GM12878 (cell line): ENCODE results near the gene SNRPD3. TPM values are rescaled to one million over a fixed set of nuclear protein-coding genes. Genes with fewer than 3 reads are reported as not detected.

Experiments used
- CEBPB ChIP-seq, 2 experiments: fragments of 150-350 bp in 1 of 2; IDR thresholded peaks; 2 replicates each; pipeline ENCODE4 v1.6.1; 2012 to 2014; ENCODE audit warnings: low read depth in 2 of 2, low read length in 2 of 2, borderline replicate concordance in 1 of 2, inconsistent platforms in 1 of 2
- ELK1 ChIP-seq: IDR thresholded peaks from 2 replicates; pipeline ENCODE4 v1.6.1; 2012; ENCODE audit warnings: low read depth, low read length, improper control_type of control experiment
- HCFC1 ChIP-seq: fragments of 150-350 bp; IDR thresholded peaks from 2 replicates; pipeline ENCODE4 v1.6.1; 2014; ENCODE audit warnings: low read length
- HDGF ChIP-seq: fragments of 450-650 bp; IDR thresholded peaks from 2 replicates; pipeline ENCODE4 v1.6.1; 2016; ENCODE audit warnings: antibody characterized with exemption
- MYC ChIP-seq: IDR thresholded peaks from 2 replicates; pipeline ENCODE4 v1.6.1; 2011; ENCODE audit warnings: mild to moderate bottlenecking, low read length, moderate library complexity, inconsistent platforms; ENCODE audit not compliant: insufficient read depth, insufficient replicate concordance, insufficient read length, severe bottlenecking
- PKNOX1 ChIP-seq: fragments of 450-650 bp; IDR thresholded peaks from 2 replicates; pipeline ENCODE4 v1.6.1; 2016; ENCODE audit warnings: mild to moderate bottlenecking
- RB1 ChIP-seq: fragments of 450-650 bp; formaldehyde crosslinking; IDR thresholded peaks from 2 replicates; pipeline ENCODE4 v1.6.1; 2017; ENCODE audit warnings: mild to moderate bottlenecking, borderline replicate concordance
- SMARCA5 ChIP-seq: fragments of 450-650 bp; IDR thresholded peaks from 2 replicates; pipeline ENCODE4 v1.6.1; 2017; ENCODE audit warnings: mild to moderate bottlenecking
- STAT3 ChIP-seq: IDR thresholded peaks from 2 replicates; pipeline ENCODE4 v1.6.1; 2011; ENCODE audit warnings: low read depth, low read length, improper control_type of control experiment
- polyA plus RNA-seq, 11 experiments: library from polyadenylated mRNA; depleted of rRNA in 4 of 11; unstranded in 6 of 11; stranded (reverse) in 5 of 11; fragments of >200 nt; fragmentation: Nextera tagmentation in 4 of 11; fragmentation: Illumina TruSeq in 1 of 11; extraction: Ambion mirVana in 4 of 11; extraction: Trizol in 1 of 11; gene quantifications; 1 replicate in 1 of 11; 2 replicates in 10 of 11; pipeline versions ENCODE4 v1.2.1 to v1.2.3, GENCODE V29; 2011 to 2016; ENCODE audit warnings: inconsistent platforms in 2 of 11, missing spikeins in 2 of 11, low read depth in 1 of 11
- total RNA-seq, 4 experiments: library from RNA; depleted of rRNA in 3 of 4; stranded (reverse); fragments of >200 nt in 3 of 4; fragmentation: Illumina TruSeq in 1 of 4; extraction: Trizol in 1 of 4; gene quantifications; 2 replicates each; pipeline versions ENCODE4 v1.2.1 to v1.2.3, GENCODE V29; 2013 to 2021

The SNRPD3 gene
- total and polyA plus RNA-seq, 10 of the 15 experiments (the other 5 are each of a cell fraction or from before 2014, with no cell fraction given) = 112 to 324 (median 242) TPM

GRCh38 chr22:24554313-24555164, 1.3 kb upstream of the SNRPD3 start, which contains the start of gene GUCD1 (continued):
- TF ChIP-seq ELK1 (no peak), STAT3 (no peak), HDGF (no peak), SMARCA5 (peak; percentile 75), CEBPB (IDR thresholded peaks at IDR 0.05; ENCODE audit: borderline replicate concordance in 1 of 2, low read depth in 2 of 2, low read length in 2 of 2) (no peak), RB1 (no peak; the same call in 1 of the 2 replicates), HCFC1 (no peak), MYC (no peak), PKNOX1 (no peak)
